HFF-Myc (cell line): ENCODE data around the gene LIPG.
"Not testable (repeated sequence)": the region's sequence is repeated elsewhere in the genome, so short reads cannot be mapped to it uniquely, and the experiment has no call there.

Experiments
- DNase-seq: peaks from one replicate; pipeline ENCODE4 v3.0.0-alpha.2; 2011; ENCODE audit warnings: low read depth; ENCODE audit errors: extremely low read depth
- H3K4me3 ChIP-seq: replicated peaks from 2 replicates; pipeline ENCODE4 v1.5.1; 2011; ENCODE audit warnings: low read depth, mild to moderate bottlenecking, control low read depth, low read length
- TF ChIP-seq, protein P1 (sequence below): IDR thresholded peaks from 2 replicates; pipeline ENCODE4 v1.5.1; 2012; ENCODE audit warnings: mild to moderate bottlenecking, low read depth, low read length, control low read depth; ENCODE audit errors: missing control alignments

The LIPG gene

GRCh38 chr18:49558356-49558755 lies 3.5 kb upstream of the LIPG start:
- no peak for DNase-seq
- H3K4me3 ChIP-seq = no peak overlapping the region
- TF ChIP-seq, protein P1, sequence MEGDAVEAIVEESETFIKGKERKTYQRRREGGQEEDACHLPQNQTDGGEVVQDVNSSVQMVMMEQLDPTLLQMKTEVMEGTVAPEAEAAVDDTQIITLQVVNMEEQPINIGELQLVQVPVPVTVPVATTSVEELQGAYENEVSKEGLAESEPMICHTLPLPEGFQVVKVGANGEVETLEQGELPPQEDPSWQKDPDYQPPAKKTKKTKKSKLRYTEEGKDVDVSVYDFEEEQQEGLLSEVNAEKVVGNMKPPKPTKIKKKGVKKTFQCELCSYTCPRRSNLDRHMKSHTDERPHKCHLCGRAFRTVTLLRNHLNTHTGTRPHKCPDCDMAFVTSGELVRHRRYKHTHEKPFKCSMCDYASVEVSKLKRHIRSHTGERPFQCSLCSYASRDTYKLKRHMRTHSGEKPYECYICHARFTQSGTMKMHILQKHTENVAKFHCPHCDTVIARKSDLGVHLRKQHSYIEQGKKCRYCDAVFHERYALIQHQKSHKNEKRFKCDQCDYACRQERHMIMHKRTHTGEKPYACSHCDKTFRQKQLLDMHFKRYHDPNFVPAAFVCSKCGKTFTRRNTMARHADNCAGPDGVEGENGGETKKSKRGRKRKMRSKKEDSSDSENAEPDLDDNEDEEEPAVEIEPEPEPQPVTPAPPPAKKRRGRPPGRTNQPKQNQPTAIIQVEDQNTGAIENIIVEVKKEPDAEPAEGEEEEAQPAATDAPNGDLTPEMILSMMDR = no peak

DNA sequence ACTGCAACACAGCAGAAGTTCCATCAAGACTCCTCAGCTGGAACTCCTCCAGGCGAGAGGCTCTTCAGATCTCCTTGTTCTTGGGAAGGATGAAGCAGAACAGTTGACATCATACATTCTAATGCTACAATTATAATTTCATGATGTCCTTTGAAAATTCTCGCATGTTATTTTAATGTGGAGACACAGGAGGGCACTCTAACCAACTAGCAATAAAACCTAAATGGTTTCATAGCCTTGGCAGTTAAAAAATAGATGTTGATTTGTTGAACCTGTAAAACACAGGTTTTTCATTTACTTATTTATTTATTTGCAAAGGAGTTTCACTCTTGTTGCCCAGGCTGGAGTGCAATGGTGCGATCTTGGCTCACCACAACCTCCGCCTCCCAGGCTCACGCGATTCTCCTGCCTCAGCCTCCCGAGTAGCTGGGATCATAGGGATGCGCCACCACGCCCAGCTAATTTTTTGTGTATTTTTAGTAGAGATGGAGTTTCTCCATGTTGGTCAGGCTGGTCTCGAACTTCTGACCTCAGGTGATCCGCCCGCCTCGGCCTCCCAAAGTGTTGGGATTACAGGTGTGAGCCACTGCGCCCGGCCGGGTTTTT lies 2.4 kb upstream of the LIPG start:
- DNase-seq = not testable (repeated sequence)

DNA sequence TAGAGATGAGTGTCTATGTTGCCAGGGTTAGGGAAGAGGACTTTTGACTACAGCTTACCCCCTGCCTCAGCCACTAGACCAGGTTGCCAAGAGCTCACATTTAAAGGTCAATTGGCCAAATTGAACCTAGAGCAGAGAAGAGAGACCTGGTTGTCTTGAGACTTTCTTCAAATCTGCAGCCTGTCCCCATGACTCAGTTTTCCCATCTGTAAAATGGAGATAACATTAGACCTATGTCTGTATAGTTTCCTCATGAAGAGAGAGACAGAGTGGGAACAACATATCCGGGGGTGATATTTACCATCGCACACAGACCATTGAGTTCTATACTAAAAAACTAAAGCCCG lies 1.6 kb upstream of the LIPG start:
- TF ChIP-seq, protein P1 = no peak
- peak overlapping the region; percentile 53 for H3K4me3 ChIP-seq
- DNase-seq = no peak

More for the DNA sequence above, 2.4 kb upstream of the LIPG start:
- TF ChIP-seq, protein P1 = peak; percentile 30
- not testable (repeated sequence) for H3K4me3 ChIP-seq

DNA sequence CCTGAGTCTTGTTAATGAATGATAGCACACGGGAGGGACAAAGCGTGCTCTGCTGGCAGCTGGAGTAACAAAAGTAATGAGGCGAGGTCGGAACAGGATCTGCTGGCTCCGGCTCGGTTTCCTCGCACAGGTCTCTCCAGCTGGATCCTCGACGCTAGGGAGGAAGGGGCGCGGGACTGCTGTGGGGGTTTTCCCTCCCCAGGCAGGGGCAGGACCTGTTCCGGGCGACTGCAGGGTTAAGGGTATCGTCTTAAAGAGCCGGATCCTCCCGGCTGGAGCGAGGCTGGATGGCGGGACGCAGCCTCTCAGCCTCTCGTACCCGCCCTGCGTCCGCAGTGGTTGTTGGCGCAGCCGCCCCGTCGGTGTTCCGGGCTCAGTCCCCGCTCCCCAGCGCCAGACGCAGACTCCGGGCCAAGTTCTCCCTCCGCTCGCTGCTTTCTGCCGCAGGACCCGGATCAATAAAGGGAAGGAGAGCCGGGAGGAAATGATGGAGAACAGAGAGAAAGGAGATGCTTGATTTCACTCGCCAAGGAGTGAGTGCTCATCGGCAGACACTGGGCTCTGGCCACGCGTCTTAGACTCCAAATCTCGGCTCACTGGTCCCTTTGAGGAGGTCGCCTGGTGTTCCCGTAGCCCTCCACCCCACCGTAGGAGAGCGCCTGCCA lies 1.1 kb upstream of the LIPG start:
- H3K4me3 ChIP-seq = peak overlapping the region; percentile 53
- no peak for DNase-seq
- TF ChIP-seq, protein P1 = no peak

DNA sequence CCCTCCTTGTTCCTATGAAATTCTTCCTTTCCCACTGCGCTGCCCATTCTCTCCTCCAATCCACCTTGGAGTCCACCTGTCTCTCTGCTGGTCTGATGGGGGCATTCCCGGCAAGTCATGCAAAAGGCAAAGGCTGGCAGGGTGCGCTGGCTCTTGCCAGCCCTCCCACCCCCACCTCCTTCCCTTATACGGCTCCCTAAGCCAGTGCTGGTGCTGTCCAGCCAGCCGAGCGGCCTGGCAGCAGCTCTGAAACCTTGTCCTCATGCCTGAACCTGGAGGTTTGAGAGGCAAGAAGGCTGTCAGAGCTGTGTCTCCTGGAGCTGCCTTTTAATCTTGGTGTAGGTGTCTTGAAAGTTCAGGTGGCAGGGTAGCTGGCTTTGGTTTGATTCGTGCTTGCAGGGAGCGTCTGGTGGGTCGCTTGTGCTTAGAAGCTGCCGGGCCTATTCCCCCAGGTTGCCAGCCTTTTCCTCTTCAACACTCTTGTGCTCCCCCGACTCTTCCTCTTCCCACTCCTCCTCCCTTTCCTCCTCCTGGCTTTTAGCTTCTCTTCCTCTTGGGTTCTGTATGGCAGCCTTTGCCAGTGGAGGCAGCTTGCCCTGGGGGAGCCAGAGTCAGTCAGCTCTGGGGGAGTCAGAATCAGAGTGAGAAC lies 748 bp downstream of the LIPG start:
- DNase-seq = no peak
- TF ChIP-seq, protein P1 = no peak

GRCh38 chr18:49563130-49563540 lies 1.3 kb downstream of the LIPG start:
- TF ChIP-seq, protein P1 = no peak
- no peak for DNase-seq
- peak overlapping the region; percentile 53 for H3K4me3 ChIP-seq

More for the DNA sequence above, 748 bp downstream of the LIPG start:
- peak overlapping the region; percentile 53 for H3K4me3 ChIP-seq
